Liver (tissue), 9 donors: ENCODE data around the gene EHBP1. TPM values are rescaled to one million over a fixed set of nuclear protein-coding genes. Genes with fewer than 3 reads are reported as not detected.

ENCODE experiments used
- DNase-seq: peaks from one replicate; pipeline ENCODE4 v3.0.0-alpha.2; 2017; ENCODE audit warnings: low spot score
- H3K27ac ChIP-seq, 2 donors: one replicate each; pipeline ENCODE4 v1.7.0; 2013; ENCODE audit warnings: inconsistent platforms in 2 of 2, low read length in 2 of 2, control low read depth in 1 of 2, low read depth in 1 of 2, mild to moderate bottlenecking in 1 of 2
- H3K27me3 ChIP-seq, 4 donors: one replicate each; pipeline versions ENCODE4 v1.6.1 to v1.7.0; 2013; ENCODE audit warnings: low read length in 3 of 4, inconsistent platforms in 1 of 4, mild to moderate bottlenecking in 1 of 4, moderate library complexity in 1 of 4; ENCODE audit not compliant: control insufficient read depth in 4 of 4, insufficient read depth in 4 of 4
- H3K36me3 ChIP-seq, 4 donors: one replicate each; pipeline versions ENCODE4 v1.6.1 to v1.7.0; 2013; ENCODE audit warnings: low read length in 3 of 4, mild to moderate bottlenecking in 3 of 4, low read depth in 1 of 4, moderate library complexity in 1 of 4; ENCODE audit not compliant: control insufficient read depth in 4 of 4, insufficient read depth in 3 of 4
- H3K4me1 ChIP-seq, 4 donors: one replicate each; pipeline versions ENCODE4 v1.6.1 to v1.7.0; 2013; ENCODE audit warnings: low read length in 3 of 4, mild to moderate bottlenecking in 3 of 4, moderate library complexity in 1 of 4; ENCODE audit not compliant: control insufficient read depth in 4 of 4, insufficient read depth in 4 of 4
- H3K4me3 ChIP-seq, 3 donors: one replicate each; pipeline versions ENCODE4 v1.6.1 to v1.7.0; 2013; ENCODE audit warnings: low read length in 3 of 3, control low read depth in 1 of 3, low read depth in 1 of 3, mild to moderate bottlenecking in 1 of 3
- H3K9ac ChIP-seq, 2 donors: one replicate each; pipeline ENCODE4 v1.7.0; 2013; ENCODE audit warnings: low read length in 2 of 2, mild to moderate bottlenecking in 2 of 2, moderate library complexity in 2 of 2, control low read depth in 1 of 2, low read depth in 1 of 2
- H3K9me3 ChIP-seq, 4 donors: one replicate each; pipeline versions ENCODE4 v1.6.1 to v1.7.0; 2013; ENCODE audit warnings: low read length in 3 of 4; ENCODE audit not compliant: control insufficient read depth in 4 of 4
- ATF3 ChIP-seq: IDR thresholded peaks from 2 replicates; pipeline ENCODE4 v1.6.1; 2016; ENCODE audit warnings: antibody characterized with exemption
- CTCF ChIP-seq: fragments of 150-350 bp; IDR thresholded peaks from 2 replicates; pipeline ENCODE4 v1.5.1; 2017; ENCODE audit warnings: improper control_type of control experiment, low read depth, low read length; ENCODE audit not compliant: missing input control
- EGR1 ChIP-seq, 2 donors: IDR thresholded peaks; 2 replicates each; pipeline ENCODE4 v1.6.1; 2016 to 2018; ENCODE audit warnings: antibody characterized with exemption in 2 of 2, low read depth in 2 of 2
- FOXA1 ChIP-seq: IDR thresholded peaks from 2 replicates; pipeline ENCODE4 v1.6.1; 2016; ENCODE audit warnings: antibody characterized with exemption
- FOXA2 ChIP-seq: IDR thresholded peaks from 2 replicates; pipeline ENCODE4 v1.6.1; 2016; ENCODE audit warnings: antibody characterized with exemption
- GABPA ChIP-seq, 2 donors: IDR thresholded peaks in 1 of 2; conservative IDR thresholded peaks in 1 of 2; 2 replicates each; pipeline ENCODE4 v1.6.1; 2016; ENCODE audit warnings: antibody characterized with exemption in 2 of 2, mild to moderate bottlenecking in 1 of 2, moderate library complexity in 1 of 2
- HNF4A ChIP-seq, 2 donors: conservative IDR thresholded peaks; 2 replicates each; pipeline ENCODE4 v1.6.1; 2016; ENCODE audit warnings: antibody characterized with exemption in 2 of 2, mild to moderate bottlenecking in 2 of 2
- HNF4G ChIP-seq: IDR thresholded peaks from 2 replicates; pipeline ENCODE4 v1.6.1; 2016; ENCODE audit warnings: antibody characterized with exemption
- JUND ChIP-seq, 2 donors: IDR thresholded peaks; 2 replicates each; pipeline ENCODE4 v1.6.1; 2016; ENCODE audit warnings: antibody characterized with exemption in 2 of 2
- MAX ChIP-seq: IDR thresholded peaks from 2 replicates; pipeline ENCODE4 v1.6.1; 2016; ENCODE audit warnings: antibody characterized with exemption
- NR2F2 ChIP-seq: IDR thresholded peaks from 2 replicates; pipeline ENCODE4 v1.6.1; 2016; ENCODE audit warnings: antibody characterized with exemption
- RAD21 ChIP-seq, 2 donors: IDR thresholded peaks; 2 replicates each; pipeline ENCODE4 v1.6.1; 2016; ENCODE audit warnings: antibody characterized with exemption in 2 of 2, mild to moderate bottlenecking in 2 of 2
- REST ChIP-seq: IDR thresholded peaks from 2 replicates; pipeline ENCODE4 v1.6.1; 2016; ENCODE audit warnings: antibody characterized with exemption, mild to moderate bottlenecking
- RXRA ChIP-seq, 2 donors: IDR thresholded peaks; 2 replicates each; pipeline ENCODE4 v1.6.1; 2017 to 2018; ENCODE audit warnings: antibody characterized with exemption in 2 of 2, mild to moderate bottlenecking in 1 of 2
- SP1 ChIP-seq: IDR thresholded peaks from 2 replicates; pipeline ENCODE4 v1.6.1; 2018; ENCODE audit warnings: antibody characterized with exemption, mild to moderate bottlenecking
- TAF1 ChIP-seq: conservative IDR thresholded peaks from 2 replicates; pipeline ENCODE4 v1.6.1; 2016; ENCODE audit warnings: antibody characterized with exemption, mild to moderate bottlenecking
- YY1 ChIP-seq: IDR thresholded peaks from 2 replicates; pipeline ENCODE4 v1.6.1; 2016; ENCODE audit warnings: antibody characterized with exemption, mild to moderate bottlenecking
- WGBS: extraction: QIAGEN DNeasy Blood & Tissue Kit; methylation state at CpG from one replicate; pipeline ENCODE4 v1.1.7; 2013; 5-methylcytosine and 5-hydroxymethylcytosine counted together
- polyA plus RNA-seq, 2 donors: library from polyadenylated mRNA; stranded (reverse) in 1 of 2; unstranded in 1 of 2; fragments of 200-250 nt in 1 of 2; fragments of >200 nt in 1 of 2; fragmentation: Nextera tagmentation in 1 of 2; extraction: Ambion mirVana in 1 of 2; gene quantifications; one replicate each; pipeline versions ENCODE4 v1.2.1 to v1.2.3, GENCODE V29; 2013 to 2015
- total RNA-seq, 2 donors: library from RNA; depleted of rRNA; stranded (reverse); fragments of >200 nt; gene quantifications; one replicate each; pipeline ENCODE4 v1.2.3, GENCODE V29; 2014
- TF ChIP-seq, protein P1 (sequence below): IDR thresholded peaks from 2 replicates; pipeline ENCODE4 v1.6.1; 2016; ENCODE audit warnings: antibody characterized with exemption
- donor health status: healthy.
- donor health status: healthy.
- donor health status: healthy.
- donor health status: healthy.
- donor health status: healthy.

The EHBP1 gene
- total and polyA plus RNA-seq, 4 donors, result 16.6 to 85.8 (median 24.4) TPM

- Histone ChIP-seq H3K27me3 (peaks cover 4 to 9% (median 7%) of the 10 kb centered on the region in 4 donors), H3K9ac (no peak overlapping the region), H3K4me3 (peak overlapping the region; percentile 19 to 56 (median 40)), H3K36me3 (peaks cover 2 to 11% (median 5%) of the 10 kb centered on the region in 4 donors), H3K4me1 (peaks cover 23 to 62% (median 48%) of the 10 kb centered on the region in 4 donors), H3K9me3 (peaks cover 0 to 2% (median 2%) of the 10 kb centered on the region in 4 donors), H3K27ac (no peak overlapping the region)
- TF ChIP-seq RXRA (IDR thresholded peaks at IDR 0.05), result no peak
- TF ChIP-seq NR2F2, result no peak
- TF ChIP-seq, protein P1, sequence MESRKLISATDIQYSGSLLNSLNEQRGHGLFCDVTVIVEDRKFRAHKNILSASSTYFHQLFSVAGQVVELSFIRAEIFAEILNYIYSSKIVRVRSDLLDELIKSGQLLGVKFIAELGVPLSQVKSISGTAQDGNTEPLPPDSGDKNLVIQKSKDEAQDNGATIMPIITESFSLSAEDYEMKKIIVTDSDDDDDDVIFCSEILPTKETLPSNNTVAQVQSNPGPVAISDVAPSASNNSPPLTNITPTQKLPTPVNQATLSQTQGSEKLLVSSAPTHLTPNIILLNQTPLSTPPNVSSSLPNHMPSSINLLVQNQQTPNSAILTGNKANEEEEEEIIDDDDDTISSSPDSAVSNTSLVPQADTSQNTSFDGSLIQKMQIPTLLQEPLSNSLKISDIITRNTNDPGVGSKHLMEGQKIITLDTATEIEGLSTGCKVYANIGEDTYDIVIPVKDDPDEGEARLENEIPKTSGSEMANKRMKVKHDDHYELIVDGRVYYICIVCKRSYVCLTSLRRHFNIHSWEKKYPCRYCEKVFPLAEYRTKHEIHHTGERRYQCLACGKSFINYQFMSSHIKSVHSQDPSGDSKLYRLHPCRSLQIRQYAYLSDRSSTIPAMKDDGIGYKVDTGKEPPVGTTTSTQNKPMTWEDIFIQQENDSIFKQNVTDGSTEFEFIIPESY, result no peak
- TF ChIP-seq JUND (IDR thresholded peaks at IDR 0.05), result no peak
- no peak for TF ChIP-seq CTCF
- TF ChIP-seq FOXA1, result no peak
- no peak for TF ChIP-seq REST
- no peak for TF ChIP-seq TAF1
- no peak for TF ChIP-seq EGR1 (IDR thresholded peaks at IDR 0.05; ENCODE audit: low read depth in 2 of 2)
- no peak for TF ChIP-seq YY1
- TF ChIP-seq HNF4A (conservative IDR thresholded peaks at IDR 0.05), result no peak
- TF ChIP-seq FOXA2, result no peak
- TF ChIP-seq ATF3, result no peak
- no peak for TF ChIP-seq HNF4G
- no peak for TF ChIP-seq SP1
- no peak for TF ChIP-seq GABPA (IDR thresholded peaks at IDR 0.05 in 1 of 2, conservative IDR thresholded peaks at IDR 0.05 in 1 of 2)
- no peak for TF ChIP-seq RAD21 (IDR thresholded peaks at IDR 0.05)
- TF ChIP-seq MAX, result no peak
- no peak for DNase-seq
- WGBS, result 7% methylated on average over 39 of the region's 39 CpGs
Observed at GRCh38 chr2:63049211-63049969, 343.9 kb downstream of the EHBP1 start.
